ENCODE data around the gene EPHA4.

Gene EPHA4

DNA sequence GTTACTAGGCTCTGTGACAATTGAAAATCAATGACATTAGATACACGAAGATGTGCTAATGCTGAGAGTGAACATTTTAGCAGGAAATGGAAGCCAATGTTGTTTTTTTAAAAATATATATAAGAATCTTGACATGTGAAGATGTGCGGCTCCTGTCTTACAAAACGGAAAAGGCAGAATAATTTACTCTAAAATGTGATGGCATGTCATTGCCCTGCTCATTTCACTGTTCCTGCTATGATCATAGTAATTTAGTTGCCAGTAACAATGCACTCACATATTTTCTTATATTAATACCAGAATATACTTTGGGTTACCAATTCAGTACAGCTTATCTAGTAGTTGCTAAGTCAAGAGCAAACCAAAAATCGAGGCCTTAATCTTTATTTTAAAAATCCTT is 10.3 kb downstream of the EPHA4 start:
- Histone ChIP-seq H3K4me3 (no peak overlapping the region), H3K4me1 (no peaks in the 10 kb centered on the region), H3K27ac (no peak overlapping the region), H3K36me3 (peaks cover 0 to 5% (median 5%) of the 10 kb centered on the region in 3 donors), H3K27me3 (no peaks in the 10 kb centered on the region), H3K9me3 (no peaks in the 10 kb centered on the region)
- intact Hi-C loops (cut with DNase I; ENCODE audit: low total_unique reads): no loop called here
- no peak for TF ChIP-seq CTCF (IDR thresholded peaks at IDR 0.05)
- no peak for DNase-seq

- no peak for TF ChIP-seq CTCF (IDR thresholded peaks at IDR 0.05)
- intact Hi-C loops (cut with DNase I; ENCODE audit: low total_unique reads): no loop called here
- H3K4me1 ChIP-seq: peaks cover 0 to 8% (median 2%) of the 10 kb centered on the region in 4 donors
- H3K9me3 ChIP-seq: no peaks in the 10 kb centered on the region
- no peak overlapping the region for H3K27ac ChIP-seq
- DNase-seq: no peak
- H3K4me3 ChIP-seq: no peak overlapping the region
- H3K27me3 ChIP-seq: no peaks in the 10 kb centered on the region
- peaks cover 0 to 5% (median 5%) of the 10 kb centered on the region in 3 donors for H3K36me3 ChIP-seq
Observed at GRCh38 chr2:221559991-221560390, 12.1 kb downstream of the EPHA4 start.

- TF ChIP-seq CTCF (IDR thresholded peaks at IDR 0.05): no peak
- no peak for DNase-seq
- Histone ChIP-seq H3K27me3 (no peaks in the 10 kb centered on the region), H3K36me3 (no peaks in the 10 kb centered on the region), H3K9me3 (no peaks in the 10 kb centered on the region), H3K4me1 (peaks cover 0 to 16% (median 4%) of the 10 kb centered on the region in 4 donors), H3K4me3 (no peak overlapping the region), H3K27ac (no peak overlapping the region)
- intact Hi-C loops (cut with DNase I; ENCODE audit: low total_unique reads): no loop called here
Observed at GRCh38 chr2:221558107-221558506, 14.0 kb downstream of the EPHA4 start.

GRCh38 chr2:221555494-221555846 is 16.6 kb downstream of the EPHA4 start:
- H3K4me1 ChIP-seq: peaks cover 0 to 16% (median 4%) of the 10 kb centered on the region in 4 donors
- H3K27me3 ChIP-seq: no peaks in the 10 kb centered on the region
- DNase-seq: no peak
- H3K36me3 ChIP-seq: no peaks in the 10 kb centered on the region
- no peaks in the 10 kb centered on the region for H3K9me3 ChIP-seq
- intact Hi-C loops (cut with DNase I; ENCODE audit: low total_unique reads): no loop called here
- H3K4me3 ChIP-seq: no peak overlapping the region
- no peak for TF ChIP-seq CTCF (IDR thresholded peaks at IDR 0.05)
- H3K27ac ChIP-seq: no peak overlapping the region

GRCh38 chr2:221554769-221555493 is 17.2 kb downstream of the EPHA4 start:
- Histone ChIP-seq H3K36me3 (no peaks in the 10 kb centered on the region), H3K9me3 (no peaks in the 10 kb centered on the region), H3K4me1 (peaks cover 0 to 16% (median 4%) of the 10 kb centered on the region in 4 donors), H3K27ac (no peak overlapping the region), H3K4me3 (no peak overlapping the region), H3K27me3 (no peaks in the 10 kb centered on the region)
- TF ChIP-seq CTCF (IDR thresholded peaks at IDR 0.05): no peak
- intact Hi-C loops (cut with DNase I; ENCODE audit: low total_unique reads): no loop called here
- DNase-seq: no peak
